Transverse colon (tissue), 3 donors: ENCODE results near the gene GTF3C1.

ENCODE experiments used
- CTCF ChIP-seq, 5 experiments: fragments of 200-600 bp in 3 of 5; fragments of 450-650 bp in 2 of 5; sonication (generic) in 3 of 5; IDR thresholded peaks; 1 replicate in 2 of 5; 2 replicates in 3 of 5; pipeline ENCODE4 v1.5.1; 2016 to 2017; ENCODE audit warnings: antibody characterized with exemption in 5 of 5, inconsistent platforms in 3 of 5, mild to moderate bottlenecking in 2 of 5, moderate library complexity in 1 of 5
- EP300 ChIP-seq: sonication (generic); formaldehyde crosslinking; IDR thresholded peaks from one replicate; pipeline ENCODE4 v1.6.1; 2017; ENCODE audit warnings: antibody characterized with exemption, low read depth
- POLR2A ChIP-seq: fragments of 450-650 bp; IDR thresholded peaks from one replicate; pipeline ENCODE4 v1.6.1; 2016; ENCODE audit warnings: antibody characterized with exemption, mild to moderate bottlenecking, moderate library complexity

GRCh38 chr16:27544671-27545070, 5.0 kb downstream of the GTF3C1 start:
- TF ChIP-seq CTCF (IDR thresholded peaks at IDR 0.05) (no peak), POLR2A (no peak), EP300 (no peak)
